ENCODE results near the gene EZR.

Gene EZR

GRCh38 chr6:158782432-158783166 lies 36.6 kb downstream of the EZR start:
- TF ChIP-seq FOXP2 (optimal IDR thresholded peaks at IDR 0.05; ENCODE audit: borderline replicate concordance, extremely low read depth, extremely low read length, insufficient read depth) = no peak
- TF ChIP-seq REST (IDR thresholded peaks at IDR 0.05; ENCODE audit: insufficient read depth in 1 of 2, low read depth in 2 of 2, low read length in 2 of 2) = no peak
- TF ChIP-seq POLR2AphosphoS5 (IDR thresholded peaks at IDR 0.05; ENCODE audit: low read depth, low read length) = no peak
- no peak for TF ChIP-seq TAF1 (IDR thresholded peaks at IDR 0.05; ENCODE audit: borderline replicate concordance, insufficient read depth, low read length)
- TF ChIP-seq SIN3A (IDR thresholded peaks at IDR 0.05; ENCODE audit: borderline replicate concordance, insufficient read depth, low read length) = no peak

GRCh38 chr6:158781692-158782373 lies 37.3 kb downstream of the EZR start:
- TF ChIP-seq REST (IDR thresholded peaks at IDR 0.05; ENCODE audit: insufficient read depth in 1 of 2, low read depth in 2 of 2, low read length in 2 of 2) (no peak), FOXP2 (optimal IDR thresholded peaks at IDR 0.05; ENCODE audit: borderline replicate concordance, extremely low read depth, extremely low read length, insufficient read depth) (no peak), POLR2AphosphoS5 (IDR thresholded peaks at IDR 0.05; ENCODE audit: low read depth, low read length) (no peak), SIN3A (IDR thresholded peaks at IDR 0.05; ENCODE audit: borderline replicate concordance, insufficient read depth, low read length) (no peak), TAF1 (IDR thresholded peaks at IDR 0.05; ENCODE audit: borderline replicate concordance, insufficient read depth, low read length) (no peak)

GRCh38 chr6:158780988-158781691 lies 38.0 kb downstream of the EZR start:
- no peak for TF ChIP-seq REST (IDR thresholded peaks at IDR 0.05; ENCODE audit: insufficient read depth in 1 of 2, low read depth in 2 of 2, low read length in 2 of 2)

- TF ChIP-seq FOXP2 (optimal IDR thresholded peaks at IDR 0.05; ENCODE audit: borderline replicate concordance, extremely low read depth, extremely low read length, insufficient read depth) (no peak), REST (IDR thresholded peaks at IDR 0.05; ENCODE audit: insufficient read depth in 1 of 2, low read depth in 2 of 2, low read length in 2 of 2) (no peak), TAF1 (IDR thresholded peaks at IDR 0.05; ENCODE audit: borderline replicate concordance, insufficient read depth, low read length) (no peak), POLR2AphosphoS5 (IDR thresholded peaks at IDR 0.05; ENCODE audit: low read depth, low read length) (no peak), SIN3A (IDR thresholded peaks at IDR 0.05; ENCODE audit: borderline replicate concordance, insufficient read depth, low read length) (no peak)
Measured at GRCh38 chr6:158780246-158780884, 38.8 kb downstream of the EZR start.
